Measurements from ENCODE around the gene ANAPC2.

DNA sequence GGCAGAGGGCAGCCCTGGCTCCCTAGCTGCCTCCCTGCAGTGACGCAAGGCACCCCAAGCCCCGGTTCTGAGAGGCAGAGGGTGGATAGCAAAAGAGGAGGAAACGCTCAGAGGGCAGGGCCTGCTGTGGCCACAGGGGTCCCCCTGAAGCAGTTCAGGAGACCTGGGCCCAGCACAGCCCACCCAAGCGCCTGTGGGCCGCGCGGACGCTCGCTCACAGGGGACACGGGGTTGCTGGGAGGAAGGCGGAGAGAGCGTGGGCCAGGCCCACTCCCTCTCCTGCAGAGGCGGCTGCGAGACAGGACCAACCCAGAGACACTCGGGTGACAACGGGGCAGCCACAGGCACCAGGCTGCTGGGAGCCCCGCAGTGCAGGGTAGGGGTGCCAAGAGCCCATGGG is 8.6 kb downstream of the ANAPC2 start:
- TF ChIP-seq, protein P1, sequence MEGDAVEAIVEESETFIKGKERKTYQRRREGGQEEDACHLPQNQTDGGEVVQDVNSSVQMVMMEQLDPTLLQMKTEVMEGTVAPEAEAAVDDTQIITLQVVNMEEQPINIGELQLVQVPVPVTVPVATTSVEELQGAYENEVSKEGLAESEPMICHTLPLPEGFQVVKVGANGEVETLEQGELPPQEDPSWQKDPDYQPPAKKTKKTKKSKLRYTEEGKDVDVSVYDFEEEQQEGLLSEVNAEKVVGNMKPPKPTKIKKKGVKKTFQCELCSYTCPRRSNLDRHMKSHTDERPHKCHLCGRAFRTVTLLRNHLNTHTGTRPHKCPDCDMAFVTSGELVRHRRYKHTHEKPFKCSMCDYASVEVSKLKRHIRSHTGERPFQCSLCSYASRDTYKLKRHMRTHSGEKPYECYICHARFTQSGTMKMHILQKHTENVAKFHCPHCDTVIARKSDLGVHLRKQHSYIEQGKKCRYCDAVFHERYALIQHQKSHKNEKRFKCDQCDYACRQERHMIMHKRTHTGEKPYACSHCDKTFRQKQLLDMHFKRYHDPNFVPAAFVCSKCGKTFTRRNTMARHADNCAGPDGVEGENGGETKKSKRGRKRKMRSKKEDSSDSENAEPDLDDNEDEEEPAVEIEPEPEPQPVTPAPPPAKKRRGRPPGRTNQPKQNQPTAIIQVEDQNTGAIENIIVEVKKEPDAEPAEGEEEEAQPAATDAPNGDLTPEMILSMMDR (IDR thresholded peaks at IDR 0.05; ENCODE audit: low read length) = no peak
- no peak for TF ChIP-seq EZH2 (optimal IDR thresholded peaks at IDR 0.05; ENCODE audit: low read depth, low read length)

Measured in MM.1S (cell line).